Mesenteric fat pad (tissue), 1 donor: Measurements from ENCODE around the gene KRT36. TPM values are rescaled to one million over a fixed set of nuclear protein-coding genes. Genes with fewer than 3 reads are reported as not detected.

Experiments used
- DNase-seq: peaks from one replicate; pipeline ENCODE4 v3.0.0-alpha.2; 2020; ENCODE audit warnings: low spot score
- total RNA-seq: library from RNA; stranded (reverse); fragmentation: NEBNext Ultra II Directional; extraction: Animal tissue kit (Norgen Biotek cat#: 25700); gene quantifications from one replicate; pipeline ENCODE4 v1.2.1, GENCODE V29; 2021
- donor health status: DM: yes; HTN: yes; CAD: no.

KRT36 gene
- total RNA-seq, 1 donor from 2014 or later = not detected

DNA sequence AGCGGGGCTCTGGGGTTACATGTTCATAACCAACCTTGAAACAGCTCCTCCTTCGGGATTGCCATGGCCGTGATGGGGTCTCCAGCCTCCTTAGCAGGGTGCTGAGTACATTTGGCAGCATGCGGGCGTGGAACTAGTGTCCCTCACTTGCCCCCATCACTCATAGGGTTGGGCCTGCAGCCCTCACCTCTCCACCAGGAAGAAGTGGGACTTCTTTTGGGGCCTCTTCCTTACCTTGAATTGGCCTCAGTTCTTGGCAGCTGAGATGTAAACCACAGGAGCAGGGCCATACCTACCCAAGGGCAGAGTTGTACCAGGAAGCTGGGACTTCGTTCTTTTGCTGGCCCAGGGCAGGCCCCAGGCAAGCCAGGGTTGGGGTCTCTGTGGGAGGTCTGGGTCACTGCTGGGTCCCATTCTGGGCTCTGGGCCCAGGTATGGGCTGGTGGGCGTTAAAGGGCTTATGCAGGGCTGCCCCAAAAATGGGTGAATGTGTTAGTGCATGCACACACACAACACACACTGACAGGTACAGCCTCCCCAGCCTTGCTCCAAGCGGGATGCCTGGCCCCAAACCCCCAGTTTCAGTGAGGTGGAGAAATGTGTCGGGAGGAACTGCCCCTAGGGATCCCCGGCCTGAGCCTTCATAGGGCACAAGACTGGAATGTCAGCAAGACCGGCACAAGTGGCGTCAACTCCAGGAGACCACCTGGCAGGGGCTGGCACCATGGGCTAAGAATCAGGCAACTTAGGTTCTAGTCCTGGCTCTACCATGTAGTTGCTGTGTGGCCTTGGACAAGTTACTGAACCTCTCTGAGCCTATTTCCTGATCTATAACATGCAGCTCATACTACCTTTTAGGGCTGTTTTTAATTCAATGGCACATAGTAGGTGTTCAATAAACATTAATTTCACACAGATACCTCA, 32.9 kb upstream of the KRT36 start:
- DNase-seq = no peak

DNA sequence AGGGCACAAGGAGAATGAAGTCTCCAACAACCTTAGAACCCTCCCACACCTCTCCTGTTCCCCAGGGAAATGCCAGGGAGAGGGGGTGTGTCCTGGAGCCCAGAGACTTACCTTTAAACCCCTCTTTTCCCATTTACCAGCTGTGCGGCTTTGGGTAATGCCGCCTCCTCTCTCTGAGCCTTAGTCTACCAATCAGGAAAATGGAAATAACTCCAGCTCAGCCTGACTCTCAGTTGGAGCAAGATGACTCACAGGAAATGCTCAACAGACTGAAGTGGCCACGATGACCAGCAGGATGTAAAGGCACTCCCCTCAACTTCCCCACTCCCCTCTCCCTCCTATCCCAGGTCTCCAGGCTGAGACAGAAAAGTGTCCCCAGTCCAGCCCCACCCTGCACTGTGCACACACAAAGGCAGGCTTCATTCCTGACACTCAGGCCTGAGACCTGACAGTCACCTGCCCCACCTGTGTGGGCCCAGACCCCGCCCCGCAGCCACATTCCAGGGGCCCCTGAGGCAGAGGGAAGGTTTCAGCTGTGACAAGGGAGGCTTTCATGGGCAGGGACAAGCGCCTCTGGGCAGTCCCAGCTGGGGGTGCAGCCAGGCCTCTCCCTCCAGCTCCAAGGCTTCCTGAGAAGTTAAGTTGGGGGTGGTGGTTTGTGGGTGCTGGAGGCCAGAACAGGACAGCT, 32.0 kb upstream of the KRT36 start:
- no peak for DNase-seq

GRCh38 chr17:41520821-41521521, 31.3 kb upstream of the KRT36 start:
- no peak for DNase-seq

GRCh38 chr17:41519501-41520224, 30.0 kb upstream of the KRT36 start:
- no peak for DNase-seq

GRCh38 chr17:41518789-41519449, 29.2 kb upstream of the KRT36 start, which contains the start of gene KRT15:
KRT15 (minus strand) TSS chr17:41518890; CDS start chr17:41518827, 63 bp downstream.
- no peak for DNase-seq

DNA sequence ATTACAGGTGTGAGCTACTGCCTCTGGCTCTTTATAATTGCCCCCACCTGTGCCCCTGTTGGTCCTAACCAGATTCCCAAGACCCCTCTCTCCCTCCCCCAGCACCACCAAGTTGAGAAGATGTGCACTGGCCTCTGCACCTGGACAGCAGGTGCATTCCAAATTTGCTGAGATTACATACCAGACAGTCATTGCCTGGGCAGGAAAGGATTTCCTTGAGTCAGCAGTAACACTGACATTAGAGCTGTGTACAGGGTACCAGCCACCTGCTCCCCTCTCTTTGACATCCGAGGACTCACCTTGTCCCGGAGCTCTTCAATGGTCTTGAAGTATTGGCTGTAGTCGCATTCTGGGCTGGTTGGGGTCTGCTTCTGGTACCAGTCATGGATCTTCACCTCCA, 28.3 kb upstream of the KRT36 start:
- no peak for DNase-seq

GRCh38 chr17:41516830-41517283, 27.1 kb upstream of the KRT36 start:
- no peak for DNase-seq

- DNase-seq = no peak
Observed at GRCh38 chr17:41516147-41516829, 26.6 kb upstream of the KRT36 start.

DNA sequence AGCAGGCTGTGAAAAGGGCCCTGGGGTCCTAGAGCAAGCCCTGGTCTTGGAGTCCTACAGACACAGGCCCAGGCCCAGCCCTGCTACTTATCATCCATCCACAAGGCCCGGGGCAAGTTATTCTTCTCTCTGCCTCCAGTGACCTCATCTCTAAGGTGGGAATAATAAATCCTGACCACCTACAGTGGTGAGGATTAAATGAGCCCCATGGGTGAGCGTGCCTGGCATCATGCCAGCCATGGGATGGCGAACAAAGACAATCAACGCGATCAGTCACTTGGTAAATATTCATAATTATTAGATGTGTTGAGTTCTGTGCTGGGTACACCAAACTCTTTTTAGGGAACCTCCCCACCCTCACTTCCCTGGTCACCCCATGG, 23.4 kb upstream of the KRT36 start:
- DNase-seq = no peak

- DNase-seq = no peak
Observed at GRCh38 chr17:41512546-41513167, 22.9 kb upstream of the KRT36 start.

- no peak for DNase-seq
Observed at GRCh38 chr17:41511716-41512115, 22.0 kb upstream of the KRT36 start.

- no peak for DNase-seq
Observed at GRCh38 chr17:41511116-41511515, 21.4 kb upstream of the KRT36 start.

DNA sequence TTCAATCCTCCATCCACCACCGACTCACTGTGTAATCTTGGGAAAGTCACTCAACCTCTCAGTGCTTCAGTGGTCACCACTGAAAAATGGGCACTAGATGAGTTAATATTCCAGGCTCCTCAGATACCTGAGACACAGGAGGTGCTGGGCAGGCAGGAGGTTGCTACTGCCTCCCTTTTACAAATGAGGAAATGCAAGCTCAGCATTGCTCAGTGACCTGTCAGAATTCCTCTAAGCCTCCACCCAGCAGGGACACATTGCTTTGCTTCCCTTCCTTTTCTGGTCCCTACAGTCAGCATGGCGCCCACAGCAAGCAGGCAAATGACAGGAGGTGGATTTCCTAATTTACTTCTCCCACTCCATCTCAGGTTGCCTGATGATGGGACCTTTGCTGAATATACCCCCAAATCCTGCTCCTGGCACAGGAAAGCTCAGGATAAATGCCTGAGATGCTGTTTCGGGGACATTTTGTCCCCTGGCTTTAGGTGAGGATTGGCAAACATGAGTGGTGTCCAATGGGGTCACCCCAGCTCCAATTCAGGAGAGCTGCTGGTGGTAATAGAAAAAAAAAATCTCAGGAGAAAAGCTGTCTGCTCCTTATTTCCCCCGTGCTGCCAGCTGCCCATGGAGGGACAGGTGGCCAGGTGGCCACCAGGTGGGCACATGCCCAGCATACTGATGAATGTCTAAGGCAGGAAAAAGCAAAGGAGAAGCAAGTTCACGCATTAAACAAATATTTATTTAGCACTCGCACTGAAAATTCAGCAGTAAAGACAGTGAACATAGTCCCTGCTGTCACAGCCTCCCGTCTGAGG, 20.7 kb upstream of the KRT36 start:
- no peak for DNase-seq

DNA sequence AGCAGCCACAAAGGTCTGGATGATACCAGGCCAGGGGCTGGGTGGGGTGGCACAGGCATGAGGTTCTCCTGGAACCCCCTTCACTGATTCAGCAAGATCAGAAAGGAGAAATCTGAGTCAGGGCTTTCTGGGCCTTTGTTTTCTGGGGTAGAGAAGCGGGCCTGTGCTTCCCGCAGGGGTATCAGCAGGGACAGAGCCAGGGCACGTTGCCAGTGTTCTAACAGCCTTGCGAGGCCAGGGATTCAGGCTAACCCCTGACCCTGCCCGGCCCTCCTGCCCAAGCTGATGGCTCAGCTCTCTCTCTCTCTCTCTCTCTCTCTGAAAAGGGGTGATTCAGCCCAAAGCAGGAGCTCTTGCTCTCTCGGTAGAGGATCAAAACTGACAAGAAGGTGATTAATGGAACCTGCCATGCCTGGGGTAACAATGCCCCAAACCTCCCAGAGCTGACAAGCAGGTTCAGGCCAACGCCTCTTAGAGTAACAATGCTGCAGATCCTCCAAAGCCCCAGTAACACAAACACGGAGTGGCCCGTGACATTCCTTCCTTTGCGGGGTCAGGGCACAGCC, 17.7 kb upstream of the KRT36 start:
- DNase-seq = no peak

GRCh38 chr17:41505809-41506767, 16.4 kb upstream of the KRT36 start:
- DNase-seq = no peak

DNA sequence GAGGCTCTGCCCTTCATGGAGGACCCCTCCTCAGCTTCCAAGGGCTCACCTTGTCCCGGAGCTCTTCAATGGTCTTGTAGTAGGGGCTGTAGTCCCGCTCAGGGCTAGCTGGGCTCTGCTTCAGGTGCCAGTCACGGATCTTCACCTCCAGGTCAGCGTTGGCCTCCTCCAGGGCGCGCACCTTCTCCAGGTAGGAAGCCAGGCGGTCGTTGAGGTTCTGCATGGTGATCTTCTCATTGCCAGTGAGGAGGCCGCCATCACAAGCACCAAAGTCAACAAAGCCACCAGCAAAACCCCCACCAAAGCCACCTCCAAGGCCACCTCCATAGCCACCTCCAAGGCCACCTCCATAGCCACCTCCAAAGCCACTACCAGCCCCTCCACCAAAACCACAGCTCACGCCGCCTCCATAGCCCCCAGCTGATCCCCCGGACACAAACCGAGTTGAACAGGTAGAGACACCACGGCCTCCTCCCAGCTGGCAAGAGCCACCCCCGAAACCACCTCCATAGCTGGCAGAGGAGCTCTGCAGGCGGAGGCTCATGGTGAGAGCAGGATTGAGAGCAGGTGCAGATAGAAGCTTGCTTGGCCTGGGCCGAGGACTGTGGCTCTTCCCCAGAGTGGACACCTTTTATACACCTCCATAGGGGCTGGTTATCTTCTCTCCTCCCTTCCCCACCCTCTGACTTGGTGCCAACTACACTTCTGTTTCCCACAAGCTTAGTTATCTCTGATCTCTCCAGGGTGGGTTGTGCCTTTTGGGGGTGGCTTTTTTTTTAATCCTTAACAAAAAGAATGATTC, 15.5 kb upstream of the KRT36 start, which contains the start of gene KRT13:
KRT13 (minus strand) TSS at position 606 of the 802 bp plus-strand sequence; CDS start at position 544, 62 bp downstream.
- no peak for DNase-seq
